Kidney glomerular epithelial cell (primary cell): ENCODE results near the gene ZNF346.

Source experiments
- DNase-seq: peaks from one replicate; lab custom pipeline; 2025; lab: John Stamatoyannopoulos, UW

Gene ZNF346

GRCh38 chr5:177117441-177118045, 95.0 kb downstream of the ZNF346 start:
- no peak for DNase-seq

GRCh38 chr5:177122566-177122965, 100.1 kb downstream of the ZNF346 start:
- no peak for DNase-seq

- no peak for DNase-seq
Measured at GRCh38 chr5:177123789-177124485, 101.4 kb downstream of the ZNF346 start.

- no peak for DNase-seq
Measured at GRCh38 chr5:177124486-177124991, 102.0 kb downstream of the ZNF346 start.

GRCh38 chr5:177126771-177127170, 104.3 kb downstream of the ZNF346 start:
- DNase-seq = no peak

GRCh38 chr5:177128551-177128981, 106.1 kb downstream of the ZNF346 start:
- no peak for DNase-seq

- DNase-seq = no peak
Measured at GRCh38 chr5:177130211-177131018, 107.9 kb downstream of the ZNF346 start.
